HG03354 (cell line): ENCODE measurements around the gene TOM1L2.
"Not testable (repeated sequence)": the region's sequence is repeated elsewhere in the genome, so short reads cannot be mapped to it uniquely, and the experiment has no call there.

Experiments used
- ATAC-seq: cut with Tn5 transposase; IDR thresholded peaks from one replicate; pipeline ENCODE4 v1.9.1; 2021; ENCODE audit warnings: mild to moderate bottlenecking; ENCODE audit not compliant: unreplicated experiment, poor library complexity, severe bottlenecking

Gene TOM1L2

DNA sequence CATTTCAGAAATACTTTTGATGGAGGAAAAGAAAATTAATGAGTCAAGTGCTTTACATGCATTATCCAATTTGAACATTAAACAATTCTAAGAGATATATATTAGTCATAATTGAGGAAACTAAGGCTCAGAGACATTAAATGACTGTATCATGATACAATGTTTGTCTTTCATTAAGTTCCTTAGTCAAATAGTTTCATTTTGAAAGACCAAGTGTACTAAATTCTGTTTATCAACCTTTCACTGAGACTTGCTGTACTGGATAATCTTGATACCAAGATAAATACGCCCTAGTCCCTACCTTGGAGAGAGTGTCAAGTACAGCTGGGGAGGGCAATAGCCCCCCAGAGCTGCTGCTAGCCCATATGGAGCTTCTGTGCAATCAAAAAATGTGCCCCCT, 24.2 kb downstream of the TOM1L2 start:
- ATAC-seq, result no peak

DNA sequence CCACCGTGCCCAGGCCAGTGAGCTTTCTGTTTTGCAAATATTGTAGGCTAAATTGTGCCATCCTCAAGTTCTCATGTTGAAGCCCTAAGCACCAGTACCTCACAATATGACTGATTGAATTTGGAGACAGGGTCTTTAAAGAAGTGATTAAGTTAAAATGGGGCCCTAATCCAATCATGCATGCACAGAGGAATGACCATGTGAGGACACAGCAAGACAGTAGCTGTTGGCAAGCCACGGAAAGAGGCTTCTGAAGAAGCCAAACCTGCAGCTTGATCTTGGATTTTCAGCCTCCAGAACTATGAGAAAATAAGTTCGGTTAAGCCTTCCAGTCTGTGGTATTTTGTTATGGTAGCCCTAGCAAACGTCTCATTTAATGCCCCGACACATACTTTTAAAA, 24.9 kb downstream of the TOM1L2 start:
- no peak for ATAC-seq

DNA sequence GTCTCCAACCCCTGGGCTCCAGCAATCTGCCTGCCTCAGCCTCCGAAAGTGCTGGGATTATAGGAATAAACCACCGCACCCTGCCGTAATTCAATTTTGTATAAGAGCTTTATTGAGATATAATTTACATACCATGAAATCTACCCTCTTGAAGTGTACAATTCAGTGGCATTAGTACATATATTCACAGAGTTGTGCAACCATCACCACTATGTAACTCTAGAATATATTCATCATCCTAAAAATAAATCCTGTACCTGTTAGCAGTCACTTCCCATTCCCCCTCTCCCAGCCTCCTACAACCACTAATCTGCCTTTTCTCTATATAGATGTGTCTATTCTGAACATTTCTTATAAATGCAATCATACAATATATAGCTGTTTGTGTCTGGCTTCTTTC, 26.1 kb downstream of the TOM1L2 start:
- no peak for ATAC-seq

DNA sequence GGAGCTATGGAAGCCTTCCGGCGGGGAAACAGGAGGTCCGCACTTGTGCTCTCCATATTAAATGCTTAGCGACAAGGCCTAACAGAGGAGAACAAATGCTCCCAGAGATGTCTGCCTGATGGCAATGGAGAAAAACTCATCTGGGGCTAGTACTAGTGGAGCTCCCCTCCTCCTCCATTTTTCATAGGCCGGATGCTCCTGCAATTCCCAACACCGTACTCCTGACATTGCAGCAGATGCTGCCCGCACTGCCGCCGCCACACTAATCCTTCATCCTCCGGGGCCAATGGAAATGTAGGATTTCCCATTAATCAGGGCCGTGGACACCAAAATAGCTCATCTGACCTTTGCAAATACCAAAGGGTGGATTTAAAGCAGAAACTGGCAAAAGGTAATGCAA, 27.5 kb downstream of the TOM1L2 start:
- ATAC-seq, result no peak

DNA sequence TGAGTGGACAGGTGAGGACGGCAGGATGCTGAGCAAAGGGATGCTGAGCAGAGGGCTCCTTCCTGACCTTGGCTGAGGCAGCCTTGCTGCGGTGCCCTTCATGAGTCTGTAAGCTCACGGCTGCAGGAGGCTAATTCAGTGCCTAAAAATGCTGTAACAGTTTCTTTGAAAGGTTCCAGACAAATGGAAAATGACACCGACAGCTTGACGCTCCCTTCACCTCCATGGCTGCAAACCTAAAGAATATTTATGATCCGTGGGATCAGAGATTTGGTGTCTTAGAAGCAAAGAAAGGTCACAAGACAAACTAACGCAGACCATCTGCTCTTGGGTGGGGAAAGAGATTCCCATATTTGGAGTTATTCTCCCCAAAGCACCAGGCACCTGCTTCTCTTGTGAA, 28.0 kb downstream of the TOM1L2 start:
- ATAC-seq, result no peak

DNA sequence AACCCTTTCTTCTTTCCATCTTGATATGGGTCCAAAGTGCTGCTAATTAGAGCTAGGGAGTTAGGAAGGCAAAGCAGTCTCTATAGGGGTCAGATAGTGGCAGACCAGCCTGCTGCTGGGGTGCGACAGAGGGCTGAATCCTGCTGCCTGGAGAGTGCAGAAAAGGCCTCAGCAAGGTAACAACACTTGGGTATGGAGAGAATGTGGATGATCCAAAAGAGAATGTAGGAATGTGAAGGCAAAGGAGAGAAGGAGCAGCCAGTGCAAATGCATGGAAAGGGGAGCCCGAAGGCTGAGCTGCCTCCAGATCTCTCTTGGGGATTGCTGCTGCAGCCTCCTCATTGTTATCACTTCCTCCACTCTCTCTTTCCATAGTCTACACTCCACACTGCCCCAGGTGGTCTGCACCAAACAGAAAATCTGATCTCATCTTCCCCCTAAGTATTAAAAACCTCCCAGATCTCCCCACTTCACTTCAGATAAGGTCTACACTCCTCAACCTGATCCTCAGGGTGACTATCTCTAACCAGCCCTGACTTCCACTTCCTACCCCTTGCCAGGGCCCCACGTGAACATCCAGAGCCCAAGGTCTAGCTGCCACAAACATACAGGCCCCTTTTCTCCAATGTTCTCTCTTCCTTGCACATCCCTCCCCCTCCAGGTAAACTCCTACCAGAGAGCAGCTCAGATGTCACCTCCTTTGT, 28.8 kb downstream of the TOM1L2 start:
- ATAC-seq, result no peak

DNA sequence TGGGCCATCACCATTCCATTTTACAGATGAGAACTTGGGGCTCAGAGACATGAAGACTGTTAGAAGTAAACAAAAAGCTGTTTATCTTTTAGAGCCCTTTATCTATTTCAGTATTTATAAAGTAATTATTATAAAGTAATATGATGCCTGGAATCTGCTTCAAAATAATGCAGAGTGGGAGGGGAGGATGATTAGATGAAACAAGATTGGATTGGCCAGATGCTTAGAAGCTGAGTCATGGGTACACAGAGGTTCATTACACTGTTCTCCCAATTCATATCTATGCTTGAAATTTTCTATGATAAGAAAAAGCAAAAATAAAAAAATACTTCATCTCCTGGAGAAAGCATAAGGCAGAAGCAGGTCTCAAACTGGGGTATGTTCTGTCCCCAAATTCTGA, 29.4 kb downstream of the TOM1L2 start:
- no peak for ATAC-seq

DNA sequence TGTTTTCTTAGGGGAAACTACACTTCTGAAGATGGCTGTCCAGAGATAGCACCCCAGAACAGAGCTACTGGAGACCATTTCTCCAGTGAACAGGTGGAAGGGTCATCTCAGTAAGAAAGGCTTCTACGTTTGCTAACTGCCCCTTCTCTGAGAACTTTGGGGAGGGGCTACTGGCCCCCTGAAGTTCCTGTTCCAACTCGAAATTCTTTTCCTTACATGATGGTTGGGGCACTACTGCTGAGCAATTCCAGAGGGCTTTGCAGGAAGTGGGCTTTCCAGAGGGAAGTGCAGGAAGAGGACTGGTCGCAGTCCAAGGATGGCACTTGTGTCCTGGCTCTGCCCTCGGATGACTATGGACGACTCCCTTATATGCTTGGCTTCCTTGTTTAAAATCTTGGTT, 31.2 kb downstream of the TOM1L2 start:
- ATAC-seq, result no peak

DNA sequence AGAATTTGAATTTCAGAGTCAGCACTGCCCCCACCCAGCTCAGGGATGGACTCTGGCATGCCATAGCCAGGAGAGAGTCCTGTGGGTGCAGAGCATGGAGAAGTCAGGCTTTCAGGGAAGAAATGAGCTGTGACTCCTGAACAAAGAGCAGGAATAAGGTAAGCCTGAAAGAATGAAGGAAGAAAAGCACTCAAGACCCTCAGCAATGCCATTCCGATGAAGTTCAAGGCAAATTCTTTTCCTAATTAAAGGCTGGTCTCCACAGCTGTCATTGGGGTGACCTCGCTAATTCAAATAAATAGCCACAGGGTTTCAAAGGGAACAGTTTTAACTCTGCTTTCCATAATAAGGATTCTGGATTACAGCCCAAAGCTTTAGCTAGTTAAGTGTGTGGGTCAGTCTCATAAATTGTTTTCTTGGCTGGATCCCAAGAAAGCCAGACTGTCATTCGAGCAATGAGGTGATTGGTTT, 31.7 kb downstream of the TOM1L2 start:
- no peak for ATAC-seq

DNA sequence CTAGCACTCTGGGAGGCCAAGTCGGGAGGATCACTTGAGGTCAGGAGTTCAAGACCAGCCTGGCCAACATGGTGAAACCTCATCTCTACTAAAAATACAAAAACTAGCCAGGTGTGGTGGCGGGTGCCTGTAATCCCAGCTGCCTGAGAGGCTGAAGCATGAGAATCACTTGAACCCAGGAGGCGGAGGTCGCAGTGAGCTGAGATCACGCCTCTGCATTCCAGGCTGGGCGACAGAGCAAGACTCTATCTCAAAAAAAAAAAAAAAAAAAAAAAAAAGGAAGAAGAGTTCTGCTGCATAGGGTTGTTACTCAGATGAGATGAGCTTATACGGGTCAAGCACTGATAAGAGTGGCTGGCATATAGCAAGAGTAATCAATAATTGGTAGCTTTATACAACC, 32.3 kb downstream of the TOM1L2 start:
- ATAC-seq, result not testable (repeated sequence)

DNA sequence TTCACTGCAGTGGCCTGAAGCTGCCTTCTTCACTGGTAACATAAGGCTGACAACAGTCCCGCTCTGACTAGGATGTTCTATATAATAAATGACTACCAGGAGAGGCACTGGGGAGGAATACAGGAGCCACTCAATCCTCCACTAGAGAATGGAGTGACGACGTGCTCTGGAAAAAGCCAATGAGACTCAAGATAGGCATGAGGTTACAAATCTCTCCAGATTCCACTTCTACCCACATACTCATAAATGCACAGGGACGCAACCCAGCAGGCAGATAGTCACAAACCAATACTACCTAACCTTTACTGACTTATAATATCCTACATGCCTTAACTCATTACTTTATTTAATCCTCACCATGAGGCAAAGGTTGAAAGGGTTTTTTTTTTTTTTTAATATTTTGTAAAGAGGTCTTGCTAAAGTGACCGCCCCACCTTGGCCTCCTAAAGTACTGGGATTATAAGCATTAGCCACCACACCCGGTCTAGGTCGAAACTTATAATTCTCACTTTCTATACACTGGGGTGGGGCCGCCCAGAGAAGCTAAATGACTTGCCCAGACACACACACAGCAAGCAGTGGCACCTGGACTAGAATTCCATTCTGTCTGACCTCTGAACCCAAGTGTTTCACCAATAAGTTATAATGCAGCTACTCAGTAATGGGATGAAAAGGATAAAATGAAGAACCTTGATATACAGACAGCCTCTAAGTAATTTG, 33.7 kb downstream of the TOM1L2 start:
- no peak for ATAC-seq

DNA sequence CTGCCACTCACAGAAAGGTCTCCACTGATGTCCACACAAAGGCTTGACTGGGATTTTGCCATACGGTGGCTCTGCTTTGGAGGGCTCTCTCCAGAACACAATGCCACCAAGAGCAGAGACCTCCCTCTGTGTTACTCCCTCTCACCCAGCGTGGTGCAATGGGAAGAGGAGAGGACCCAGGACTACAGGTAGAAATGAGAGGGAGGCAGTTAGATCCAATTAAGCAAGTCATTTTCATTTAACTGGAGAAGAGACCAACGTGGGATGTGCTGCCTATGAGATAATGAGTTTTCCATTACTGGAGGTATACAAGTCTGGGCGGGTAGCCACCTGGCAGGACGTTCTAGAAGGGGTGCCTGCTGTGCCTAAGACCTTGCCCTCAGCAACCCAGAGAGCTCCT, 34.2 kb downstream of the TOM1L2 start:
- no peak for ATAC-seq

DNA sequence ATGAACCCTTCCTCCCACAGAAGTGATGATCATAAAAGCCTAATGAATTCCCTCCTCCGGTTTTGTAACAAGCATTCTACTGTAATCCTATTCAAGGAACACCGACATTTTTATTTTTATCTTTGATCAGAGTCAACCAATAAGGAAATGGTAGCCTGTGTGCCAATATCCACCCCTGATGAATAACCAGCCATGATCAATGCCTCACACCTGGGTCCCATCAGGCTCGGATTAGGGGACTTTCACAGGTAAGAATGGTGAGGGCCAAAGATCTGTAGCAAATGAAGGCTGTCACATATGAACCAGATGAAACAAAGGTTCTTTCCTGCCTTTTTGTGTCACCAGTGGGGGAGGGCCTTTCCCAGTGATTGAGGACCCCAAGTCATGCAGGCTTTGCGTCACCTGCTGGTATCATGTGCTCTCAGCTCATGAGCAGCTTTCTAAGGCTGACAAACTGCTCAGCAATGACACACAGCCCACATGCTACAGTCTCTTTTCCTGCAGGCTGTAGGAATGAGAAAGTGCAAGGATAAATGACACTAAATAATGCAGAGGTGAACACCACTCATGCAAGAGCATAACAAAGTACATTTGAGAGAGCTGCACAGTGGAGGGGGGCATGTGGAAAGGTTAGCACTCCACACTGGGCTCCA, 34.9 kb downstream of the TOM1L2 start:
- ATAC-seq, result no peak

DNA sequence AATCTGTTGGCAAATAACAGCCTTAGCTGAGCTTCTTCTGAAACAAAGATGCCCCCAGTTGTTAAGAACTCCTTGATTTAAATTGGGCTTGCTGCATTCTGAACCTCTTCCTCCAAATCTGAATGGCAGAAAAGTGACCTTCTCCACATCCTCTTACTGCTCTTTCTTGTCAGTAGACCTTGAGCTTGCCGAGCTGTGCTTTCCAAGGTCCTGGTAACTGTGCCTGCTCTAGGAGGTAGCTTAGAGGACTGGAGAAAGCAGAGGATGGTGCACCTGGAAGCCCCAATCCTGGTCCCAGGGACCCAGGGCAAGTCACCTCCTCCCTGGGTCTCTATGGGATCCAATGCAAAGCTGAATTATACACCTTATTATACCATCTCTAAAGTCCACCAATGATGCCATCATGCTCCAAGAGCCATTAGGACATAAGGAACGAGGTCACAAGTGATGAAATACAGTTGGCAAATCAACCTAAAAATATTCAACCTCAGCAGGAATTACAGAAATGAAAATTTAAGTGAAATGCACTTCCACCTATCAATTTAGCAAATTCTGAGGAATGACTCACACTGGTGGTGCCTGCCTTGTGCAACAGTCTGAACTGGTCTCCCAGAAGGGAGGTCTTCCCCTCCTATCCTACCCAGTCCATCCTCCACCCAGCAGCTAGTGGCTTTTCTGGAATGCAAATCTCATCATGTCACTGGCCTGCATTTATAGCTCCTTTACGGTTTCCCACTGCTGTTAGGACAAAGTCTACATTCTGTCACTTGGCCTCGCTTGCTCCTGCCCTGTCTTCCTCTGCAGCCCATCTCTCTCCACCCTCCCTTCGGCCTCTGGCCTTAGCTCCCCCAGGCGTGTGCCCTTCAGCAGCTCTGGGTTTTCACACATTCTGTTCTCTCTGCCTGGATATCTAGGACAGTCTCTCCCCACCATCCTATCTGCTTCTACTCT, 36.6 kb downstream of the TOM1L2 start:
- ATAC-seq, result no peak

DNA sequence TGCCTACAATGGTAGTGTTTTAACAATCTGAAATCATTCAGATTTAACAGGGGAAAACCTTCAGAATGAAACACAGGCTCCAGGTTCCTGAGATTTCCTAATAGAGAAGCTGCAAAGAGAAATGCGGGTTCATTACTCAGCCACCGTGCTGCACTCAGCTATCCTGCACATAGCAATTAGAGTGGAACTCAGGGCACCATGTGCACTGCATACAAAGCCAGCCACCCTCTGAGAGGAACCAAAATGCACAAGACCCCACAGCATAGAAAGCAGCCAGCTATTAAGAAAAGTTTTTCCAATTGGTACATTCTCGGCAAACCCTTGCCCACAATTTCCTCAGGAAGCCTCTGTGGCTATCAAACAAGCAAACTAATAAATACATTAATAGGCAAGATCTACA, 37.4 kb downstream of the TOM1L2 start:
- ATAC-seq, result no peak

DNA sequence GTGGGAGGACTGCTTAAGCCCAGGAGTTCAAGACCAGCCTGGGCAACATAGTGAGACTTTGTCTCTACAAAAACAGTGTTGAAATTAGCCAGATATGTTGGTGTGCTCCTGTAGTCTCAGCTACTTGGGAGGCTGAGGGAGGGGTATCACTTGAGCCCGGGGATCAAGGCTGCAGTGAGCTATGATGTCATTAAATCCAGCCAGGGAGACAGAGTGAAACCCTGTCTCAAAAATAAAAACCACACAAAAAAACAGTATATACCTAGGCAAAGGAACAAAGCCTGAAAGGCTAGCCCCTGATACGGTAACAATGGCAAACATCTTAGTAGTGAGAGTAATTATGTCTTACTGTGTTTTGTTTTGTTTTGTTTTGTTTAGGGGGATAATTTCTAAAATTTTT, 38.0 kb downstream of the TOM1L2 start:
- no peak for ATAC-seq

DNA sequence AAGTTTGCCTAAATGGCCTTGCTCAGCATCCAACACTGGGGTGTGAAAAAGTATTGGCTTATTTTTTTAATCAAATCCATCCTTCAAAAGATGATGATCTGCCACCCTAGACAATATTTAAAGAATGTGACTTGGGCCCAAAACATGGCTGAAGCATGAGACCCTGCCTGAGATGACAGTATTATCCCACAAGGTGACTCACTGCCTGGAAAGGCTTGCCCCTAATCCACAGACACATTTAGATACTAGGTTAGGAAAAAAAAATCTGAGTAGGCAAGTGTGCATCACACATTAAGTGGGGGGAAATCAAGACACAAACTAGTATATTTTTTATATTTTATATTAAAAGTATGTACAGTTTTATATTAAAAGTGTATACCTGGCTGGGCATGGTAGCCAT, 38.4 kb downstream of the TOM1L2 start:
- ATAC-seq, result no peak

DNA sequence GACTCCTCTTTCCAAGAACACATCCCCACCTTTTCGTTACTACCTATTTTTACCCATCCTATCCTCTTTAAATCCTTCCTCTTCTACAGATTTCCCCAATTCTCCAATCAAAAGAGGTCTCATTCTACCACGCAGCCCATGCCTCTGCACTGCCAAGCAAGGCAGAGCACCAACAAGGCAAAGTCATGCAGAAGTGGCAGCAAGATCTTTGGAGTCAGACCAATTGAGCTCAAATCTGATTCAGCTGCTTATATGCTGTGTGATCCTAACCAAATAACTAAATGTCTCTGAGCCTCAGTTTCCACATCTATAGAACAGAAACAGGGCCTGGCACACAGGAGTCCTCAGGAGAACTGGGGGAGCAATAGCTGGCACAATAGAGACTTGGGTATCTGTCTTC, 41.0 kb downstream of the TOM1L2 start:
- no peak for ATAC-seq

DNA sequence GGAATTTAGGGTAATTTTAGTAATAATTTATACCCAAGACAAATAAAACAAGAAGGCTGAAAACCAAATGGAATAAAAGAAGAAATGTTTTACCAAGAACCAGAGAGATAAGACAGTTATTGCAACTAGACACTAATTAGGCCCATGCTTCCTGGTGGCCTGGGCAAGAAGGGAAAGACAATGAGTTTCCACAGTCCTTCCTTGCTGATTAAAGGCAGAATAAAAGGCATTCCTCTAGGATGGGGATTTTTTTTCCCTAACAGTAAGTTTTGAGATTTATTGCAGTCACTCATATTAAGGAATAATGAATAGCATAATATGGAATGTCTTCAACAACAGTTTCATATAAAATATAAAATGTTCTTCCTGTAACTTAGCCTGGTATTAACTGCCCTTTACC, 41.5 kb downstream of the TOM1L2 start:
- no peak for ATAC-seq
